Measurements from ENCODE around the gene RAB3D. TPM values are rescaled to one million over a fixed set of nuclear protein-coding genes. Genes with fewer than 3 reads are reported as not detected.
"Not testable (repeated sequence)": the region's sequence is repeated elsewhere in the genome, so short reads cannot be mapped to it uniquely, and the experiment has no call there.

RAB3D gene
- total RNA-seq, 1 experiment from 2014 or later = 37.9 TPM

GRCh38 chr19:11355160-11356073 lies 16.0 kb upstream of the RAB3D start, which contains the start of gene PLPPR2:
PLPPR2 (plus strand) TSS chr19:11355432; CDS start chr19:11357674, 2,242 bp downstream.
- Histone ChIP-seq H3K4me3 (ENCODE audit: low read length) (peak within 1 kb of the TSS; percentile 90), H3K9me3 (ENCODE audit: low read length) (no peaks in the 10 kb centered on the region), H3K9me2 (replicated peaks; ENCODE audit: low read length) (no peaks in the 10 kb centered on the region), H3K9ac (ENCODE audit: low read length) (peak within 1 kb of the TSS; percentile 46), H3F3A (ENCODE audit: low read length, unreplicated experiment) (no peaks in the 10 kb centered on the region), H3K36me3 (ENCODE audit: low read depth, low read length) (no peaks in the 10 kb centered on the region), H3K27me3 (ENCODE audit: low read length) (no peaks in the 10 kb centered on the region), H4K20me1 (ENCODE audit: low read length) (peaks cover 4% of the 10 kb centered on the region; the same call in 1 of the 2 replicates), H3K27ac (ENCODE audit: low read length) (no peak within 1 kb of the TSS), H3K4me2 (ENCODE audit: low read length) (peak within 1 kb of the TSS; percentile 100), H2AFZ (ENCODE audit: low read length) (peak within 1 kb of the TSS; percentile 55), H3K4me1 (ENCODE audit: insufficient read depth, low read length) (peaks cover 8% of the 10 kb centered on the region), H3K79me2 (ENCODE audit: low read length) (peaks cover 13% of the 10 kb centered on the region)
- BruUV-seq (replicated peaks) = no TSS peak
- CTCF ChIA-PET = no interaction called here
- intact Hi-C loops (cut with micrococcal nuclease) = loop anchor here (1.0 kb wide), 1 partner anchor 9 kb away; the partner anchor contains the start of genes CCDC159 and TMEM205
- peak; percentile 97 for ATAC-seq
- DNase-seq = peak; percentile 98
- TF ChIP-seq EZH2phosphoT487 (IDR thresholded peaks at IDR 0.05; ENCODE audit: borderline replicate concordance, low read length) = no peak
- no peak for TF ChIP-seq EZH2 (IDR thresholded peaks at IDR 0.05; ENCODE audit: low read length, unreplicated experiment)
- no peak for TF ChIP-seq CTCF (conservative IDR thresholded peaks at IDR 0.05; ENCODE audit: low read depth, low read length)
- POLR2A ChIA-PET (ENCODE audit: unreplicated experiment) = no interaction called here

GRCh38 chr19:11354102-11354501 lies 14.6 kb upstream of the RAB3D start:
- H4K20me1 ChIP-seq (ENCODE audit: low read length); intact Hi-C loops (cut with micrococcal nuclease); H3F3A ChIP-seq (ENCODE audit: low read length, unreplicated experiment); H3K9me2 ChIP-seq (replicated peaks; ENCODE audit: low read length); H3K27me3 ChIP-seq (ENCODE audit: low read length); H3K4me2 ChIP-seq (ENCODE audit: low read length); H2AFZ ChIP-seq (ENCODE audit: low read length); H3K27ac ChIP-seq (ENCODE audit: low read length); H3K9me3 ChIP-seq (ENCODE audit: low read length); H3K4me1 ChIP-seq (ENCODE audit: insufficient read depth, low read length); ATAC-seq; DNase-seq; H3K36me3 ChIP-seq (ENCODE audit: low read depth, low read length); POLR2A ChIA-PET (ENCODE audit: unreplicated experiment); H3K4me3 ChIP-seq (ENCODE audit: low read length); BruUV-seq (replicated peaks); H3K9ac ChIP-seq (ENCODE audit: low read length): not testable (repeated sequence)
- peaks cover 13% of the 10 kb centered on the region for H3K79me2 ChIP-seq (ENCODE audit: low read length)
- CTCF ChIA-PET = interaction anchor here (0.6 kb wide), 1 partner anchor 21 kb away, joined by 10 read pairs; the partner anchor contains the start of gene SWSAP1

- Histone ChIP-seq H3F3A (ENCODE audit: low read length, unreplicated experiment) (no peaks in the 10 kb centered on the region), H3K27me3 (ENCODE audit: low read length) (no peaks in the 10 kb centered on the region), H3K4me1 (ENCODE audit: insufficient read depth, low read length) (peaks cover 26% of the 10 kb centered on the region), H4K20me1 (ENCODE audit: low read length) (no peaks in the 10 kb centered on the region), H3K27ac (ENCODE audit: low read length) (no peak overlapping the region), H3K36me3 (ENCODE audit: low read depth, low read length) (no peaks in the 10 kb centered on the region), H3K4me3 (ENCODE audit: low read length) (no peak overlapping the region), H3K9me3 (ENCODE audit: low read length) (no peaks in the 10 kb centered on the region), H3K79me2 (ENCODE audit: low read length) (peaks cover 11% of the 10 kb centered on the region), H3K4me2 (ENCODE audit: low read length) (no peak overlapping the region), H3K9ac (ENCODE audit: low read length) (no peak overlapping the region), H2AFZ (ENCODE audit: low read length) (no peak overlapping the region), H3K9me2 (replicated peaks; ENCODE audit: low read length) (no peaks in the 10 kb centered on the region)
- ATAC-seq = no peak
- POLR2A ChIA-PET (ENCODE audit: unreplicated experiment) = no interaction called here
- intact Hi-C loops (cut with micrococcal nuclease) = no loop called here
- CTCF ChIA-PET = no interaction called here
- BruUV-seq (replicated peaks) = no TSS peak
- no peak for DNase-seq
- TF ChIP-seq CTCF (conservative IDR thresholded peaks at IDR 0.05; ENCODE audit: low read depth, low read length) (no peak), EZH2 (IDR thresholded peaks at IDR 0.05; ENCODE audit: low read length, unreplicated experiment) (no peak), EZH2phosphoT487 (IDR thresholded peaks at IDR 0.05; ENCODE audit: borderline replicate concordance, low read length) (no peak)
Measured at GRCh38 chr19:11349171-11349570, 9.7 kb upstream of the RAB3D start.

All from PC-3 (cell line).